DMS114 treated with DMSO at 0.1 percent for 48 hours (cell line): ENCODE measurements around the gene FBXL15.

Source experiments
- DNase-seq: peaks from one replicate; lab custom pipeline; 2025; ENCODE audit not compliant: unreplicated experiment; lab: John Stamatoyannopoulos, UW

FBXL15 gene, protein sequence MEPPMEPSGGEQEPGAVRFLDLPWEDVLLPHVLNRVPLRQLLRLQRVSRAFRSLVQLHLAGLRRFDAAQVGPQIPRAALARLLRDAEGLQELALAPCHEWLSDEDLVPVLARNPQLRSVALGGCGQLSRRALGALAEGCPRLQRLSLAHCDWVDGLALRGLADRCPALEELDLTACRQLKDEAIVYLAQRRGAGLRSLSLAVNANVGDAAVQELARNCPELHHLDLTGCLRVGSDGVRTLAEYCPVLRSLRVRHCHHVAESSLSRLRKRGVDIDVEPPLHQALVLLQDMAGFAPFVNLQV

DNA sequence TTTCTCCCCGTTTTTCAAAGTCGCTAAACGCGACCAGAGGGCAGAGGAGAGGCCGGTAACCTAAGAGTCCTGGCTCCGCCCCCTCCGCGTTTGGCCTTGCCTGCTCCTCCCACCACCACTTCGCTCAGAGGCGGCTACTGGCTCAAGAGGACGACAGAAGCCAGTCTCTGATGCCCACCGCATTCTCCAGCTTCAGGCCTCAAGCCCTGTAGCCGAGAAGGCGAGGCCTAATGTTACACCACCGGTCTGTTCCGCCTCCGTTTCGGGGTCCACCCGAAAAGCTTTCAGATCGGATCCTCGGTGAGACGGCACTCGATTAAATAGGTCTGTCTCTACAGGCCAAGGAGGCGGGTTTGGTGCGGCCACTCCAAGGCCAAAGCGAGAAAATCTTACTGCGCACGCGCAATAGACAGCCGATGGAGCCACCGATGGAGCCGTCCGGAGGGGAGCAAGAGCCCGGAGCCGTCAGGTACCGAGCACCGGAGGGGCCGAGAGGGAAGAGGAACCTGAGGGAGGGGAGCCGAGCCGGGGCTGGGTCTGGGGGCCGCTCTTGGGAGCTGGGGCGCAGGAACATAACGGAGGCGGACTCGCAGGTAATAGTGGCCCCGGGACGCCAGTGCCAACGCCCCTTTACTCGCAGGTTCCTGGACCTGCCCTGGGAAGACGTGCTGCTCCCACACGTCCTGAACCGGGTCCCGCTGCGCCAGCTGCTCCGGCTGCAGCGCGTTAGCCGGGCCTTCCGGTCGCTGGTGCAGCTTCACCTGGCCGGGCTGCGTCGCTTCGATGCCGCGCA is at the start of gene FBXL15:
Gene FBXL15, plus strand, starts transcription at position 123 of the 793 bp plus-strand sequence. Its CDS starts 294 bp downstream, at position 417.
- DNase-seq: peak; percentile 95

DNA sequence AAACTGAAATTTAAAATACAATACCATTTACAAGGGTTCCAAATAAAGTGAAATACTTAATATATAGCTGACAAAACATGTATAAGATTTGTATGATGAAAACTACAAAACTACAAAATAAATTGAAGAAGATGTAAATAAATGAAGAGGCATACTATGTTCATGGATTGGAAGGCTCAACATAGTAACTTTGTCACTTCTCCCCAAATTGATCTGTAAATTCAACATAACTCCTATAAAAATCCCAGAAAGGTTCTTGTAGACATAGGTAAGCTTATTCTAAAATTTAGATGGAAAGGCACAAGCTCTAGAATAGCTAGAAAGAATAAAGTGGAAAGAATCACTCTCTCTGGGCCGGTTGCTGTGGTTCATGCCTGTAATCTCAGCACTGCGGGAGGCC is 49.3 kb upstream of the FBXL15 start:
- DNase-seq: no peak

DNA sequence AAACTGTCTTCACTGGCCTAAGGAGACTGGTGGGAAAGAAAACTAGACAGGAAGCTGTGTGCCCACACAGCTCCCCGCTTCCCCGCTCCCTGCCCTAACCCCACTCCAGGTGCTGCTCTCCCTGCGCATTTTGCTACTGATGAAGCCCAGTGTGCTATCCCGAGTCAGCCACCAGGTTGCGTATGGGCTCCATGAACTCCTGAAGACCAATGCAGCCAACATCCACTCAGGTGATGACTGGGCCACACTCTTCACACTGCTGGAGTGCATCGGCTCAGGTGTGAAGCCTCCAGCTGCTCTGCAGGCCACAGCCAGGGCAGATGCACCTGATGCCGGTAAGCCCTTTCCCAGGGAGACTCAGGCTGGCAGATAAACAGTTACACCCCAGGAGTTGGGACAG is 45.4 kb upstream of the FBXL15 start:
- DNase-seq: no peak

DNA sequence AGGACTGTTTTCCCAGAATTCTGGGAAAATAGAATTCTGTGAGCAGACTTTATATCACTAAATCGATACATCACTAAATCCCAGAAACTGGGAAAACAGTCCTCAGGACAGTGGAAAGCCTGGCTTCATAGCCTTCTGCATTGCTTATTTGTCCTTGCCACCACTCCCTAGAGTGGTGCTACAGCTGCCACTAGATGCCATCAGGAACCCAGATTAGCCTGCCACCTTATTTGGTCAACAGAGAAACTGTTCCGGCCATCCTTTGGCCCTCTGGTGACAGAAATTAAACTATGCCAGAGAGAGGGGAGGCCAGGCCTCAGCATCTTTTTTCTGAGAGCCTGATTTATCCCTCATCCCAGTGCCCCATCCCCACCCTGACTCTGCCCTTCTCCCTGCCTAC is 44.8 kb upstream of the FBXL15 start:
- DNase-seq: no peak

DNA sequence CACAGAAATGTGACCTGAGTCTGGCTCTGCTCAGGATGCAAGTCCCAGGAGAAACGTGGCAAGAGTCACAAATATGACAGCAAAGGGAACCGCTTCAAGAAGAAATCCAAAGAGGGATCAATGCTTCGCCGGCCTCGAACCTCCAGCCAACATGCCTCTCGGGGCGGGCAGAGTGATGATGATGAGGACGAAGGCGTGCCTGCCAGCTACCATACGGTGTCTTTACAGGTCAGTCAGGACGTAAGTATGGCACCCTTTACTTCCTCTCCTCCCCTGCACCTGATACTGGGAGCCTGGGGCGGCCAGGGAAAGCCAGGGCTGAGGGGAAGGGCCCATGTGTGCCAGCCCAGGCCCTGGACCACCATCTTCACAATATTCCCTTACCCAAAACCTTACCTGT is 43.7 kb upstream of the FBXL15 start:
- DNase-seq: no peak

GRCh38 chr10:102379383-102379782 is 41.3 kb upstream of the FBXL15 start:
- DNase-seq: no peak

- DNase-seq: no peak
Observed at GRCh38 chr10:102381983-102382382, 38.7 kb upstream of the FBXL15 start.

GRCh38 chr10:102382871-102383270 is 37.8 kb upstream of the FBXL15 start:
- DNase-seq: no peak

GRCh38 chr10:102384053-102384452 is 36.6 kb upstream of the FBXL15 start:
- DNase-seq: no peak

GRCh38 chr10:102384606-102385429 is 35.8 kb upstream of the FBXL15 start:
- DNase-seq: no peak

GRCh38 chr10:102389894-102390293 is 30.7 kb upstream of the FBXL15 start:
- no peak for DNase-seq

- no peak for DNase-seq
Observed at GRCh38 chr10:102392306-102392705, 28.3 kb upstream of the FBXL15 start.

DNA sequence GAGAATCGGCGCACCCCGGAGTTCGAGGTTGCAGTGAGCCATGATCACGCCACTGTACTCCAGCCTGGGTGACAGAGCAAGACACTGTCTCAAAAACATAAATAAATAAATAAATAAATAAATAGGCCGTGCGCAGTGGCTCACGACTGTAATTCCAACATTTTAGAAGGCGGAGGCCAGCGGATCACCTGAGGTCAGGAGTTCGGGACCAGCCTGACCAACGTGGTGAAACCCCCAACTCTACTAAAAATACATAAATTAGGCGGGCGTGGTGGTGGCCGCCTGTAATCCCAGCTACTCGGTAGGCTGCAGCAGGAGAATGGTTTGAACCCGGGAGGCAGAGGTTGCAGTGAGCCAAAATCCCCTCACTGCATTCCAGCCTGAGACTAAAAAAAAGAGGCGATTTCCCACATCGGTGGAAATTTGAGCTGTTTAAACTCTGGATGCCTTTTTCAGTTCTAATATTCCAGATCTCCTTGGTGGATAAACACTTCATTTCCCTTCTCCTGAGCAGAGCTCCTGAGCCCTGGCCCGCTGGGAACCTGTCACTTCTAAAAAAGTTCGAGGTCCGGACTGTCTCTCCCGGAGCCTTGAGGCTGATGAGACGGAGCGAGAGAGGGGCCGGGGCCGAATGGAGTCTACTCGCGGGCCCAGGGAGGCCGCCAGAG is 27.1 kb upstream of the FBXL15 start:
- DNase-seq: no peak

DNA sequence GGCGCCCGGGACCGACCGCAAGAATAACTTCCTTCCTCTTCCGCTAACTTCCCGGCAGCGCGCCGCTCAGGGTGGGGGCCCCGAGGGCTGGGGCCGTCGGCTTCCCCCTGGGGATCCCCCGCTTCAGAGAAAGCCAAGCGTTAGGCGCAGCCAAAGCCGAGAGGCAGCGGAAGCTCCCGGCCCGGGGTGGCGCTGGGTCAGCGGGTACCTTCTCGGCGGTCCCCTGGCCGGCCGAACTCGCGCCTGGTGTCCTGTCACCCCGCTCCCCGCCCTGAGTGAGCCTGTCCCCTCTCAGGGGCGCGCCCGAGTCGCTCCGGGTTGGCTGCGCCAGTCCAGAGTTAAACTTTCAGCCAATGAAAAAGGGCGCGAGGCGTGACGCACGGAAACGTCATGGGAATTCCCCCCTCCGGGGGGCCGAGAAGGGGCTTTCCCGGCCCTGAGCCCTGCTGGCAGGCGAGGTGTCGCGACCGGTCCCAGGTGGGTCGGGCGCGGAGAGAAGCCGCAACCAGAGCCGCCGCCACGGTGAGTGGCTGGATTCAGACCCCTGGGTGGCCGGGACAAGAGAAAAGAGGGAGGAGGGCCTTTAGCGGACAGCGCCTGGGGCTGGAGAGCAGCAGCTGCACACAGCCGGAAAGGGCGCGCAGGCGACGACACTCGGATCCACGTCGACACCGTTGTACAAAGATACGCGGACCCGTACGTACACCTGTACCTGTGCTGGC is 26.4 kb upstream of the FBXL15 start:
- peak; percentile 81 for DNase-seq

GRCh38 chr10:102394801-102395399 is 25.7 kb upstream of the FBXL15 start:
- peak; percentile 51 for DNase-seq

DNA sequence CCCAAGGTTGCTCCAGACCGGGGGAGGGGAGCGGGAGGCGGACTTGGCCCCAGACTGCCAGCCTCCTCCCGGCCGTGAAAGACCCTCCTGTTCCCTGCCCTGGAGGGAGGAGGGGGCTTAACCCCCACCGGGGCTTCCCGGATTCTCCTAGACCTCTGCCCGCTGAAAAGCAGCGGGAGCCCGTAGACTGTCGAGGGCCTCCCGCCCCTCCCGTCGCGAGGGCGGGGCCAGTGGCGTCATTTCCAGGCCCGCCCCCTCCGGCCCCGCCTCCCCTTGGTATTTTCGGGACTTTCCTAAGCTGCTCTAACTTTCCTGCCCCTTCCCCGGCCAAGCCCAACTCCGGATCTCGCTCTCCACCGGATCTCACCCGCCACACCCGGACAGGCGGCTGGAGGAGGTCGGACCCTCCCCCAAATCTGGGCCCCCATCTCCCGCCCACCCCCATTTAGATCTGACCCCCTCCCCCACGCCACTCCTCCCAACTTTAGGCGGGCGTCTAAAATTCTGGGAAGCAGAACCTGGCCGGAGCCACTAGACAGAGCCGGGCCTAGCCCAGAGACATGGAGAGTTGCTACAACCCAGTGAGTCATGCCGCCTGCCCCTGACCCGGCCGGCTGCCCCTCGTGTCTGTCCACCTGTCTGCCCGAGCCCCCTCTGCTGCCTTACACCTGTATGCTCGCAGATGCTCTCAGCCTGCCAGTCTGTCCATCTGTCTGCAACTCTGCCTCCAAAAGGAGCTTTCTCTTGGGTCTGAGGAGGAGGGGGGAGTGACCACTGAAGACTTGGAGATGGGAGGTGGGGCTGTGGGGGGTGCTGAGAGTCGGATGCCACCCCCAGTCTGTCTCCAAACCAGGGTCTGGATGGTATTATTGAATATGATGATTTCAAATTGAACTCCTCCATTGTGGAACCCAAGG is 25.0 kb upstream of the FBXL15 start, which contains the start of gene NFKB2:
Gene NFKB2, plus strand, starts transcription at position 306 of the 917 bp plus-strand sequence. Its CDS starts 255 bp downstream, at position 561.
- DNase-seq: peak; percentile 68

DNA sequence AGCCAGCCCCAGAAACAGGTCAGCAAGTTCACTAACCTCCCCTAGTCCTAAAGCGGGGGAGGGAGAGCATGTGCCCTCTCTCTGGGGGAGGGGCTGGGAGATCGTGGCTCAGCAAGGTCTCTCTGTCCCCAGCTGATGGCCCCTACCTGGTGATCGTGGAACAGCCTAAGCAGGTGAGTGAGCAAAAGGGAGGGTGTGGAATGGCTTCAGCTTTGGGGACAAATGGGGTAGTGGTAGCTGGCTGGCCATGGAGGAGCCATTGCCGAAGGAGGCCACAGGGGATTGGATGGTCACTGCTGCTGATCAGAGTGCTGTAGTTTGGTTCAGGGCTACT is 24.4 kb upstream of the FBXL15 start:
- no peak for DNase-seq

DNA sequence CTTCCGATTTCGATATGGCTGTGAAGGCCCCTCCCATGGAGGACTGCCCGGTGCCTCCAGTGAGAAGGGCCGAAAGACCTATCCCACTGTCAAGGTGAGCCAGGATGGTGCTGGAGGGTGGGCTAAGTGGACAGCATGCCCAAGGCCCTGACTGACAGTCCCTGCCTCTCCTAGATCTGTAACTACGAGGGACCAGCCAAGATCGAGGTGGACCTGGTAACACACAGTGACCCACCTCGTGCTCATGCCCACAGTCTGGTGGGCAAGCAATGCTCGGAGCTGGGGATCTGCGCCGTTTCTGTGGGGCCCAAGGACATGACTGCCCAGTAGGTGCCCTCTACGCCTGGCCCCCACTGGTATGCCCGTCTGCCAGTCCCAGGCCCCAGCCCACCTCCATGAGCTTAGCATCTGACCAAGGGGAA is 23.9 kb upstream of the FBXL15 start:
- DNase-seq: no peak
